ENCODE data around the gene KCNK6. TPM values are rescaled to one million over a fixed set of nuclear protein-coding genes. Genes with fewer than 3 reads are reported as not detected.

Gene KCNK6
- total and polyA plus RNA-seq, 2 of the 8 experiments (the other 6 are each of a cell fraction or from before 2014, with no cell fraction given) = 10.6 to 13.3 TPM

GRCh38 chr19:38359242-38360021 lies 39.8 kb downstream of the KCNK6 start (continued):
- no peak for TF ChIP-seq GTF2F1 (IDR thresholded peaks at IDR 0.05; ENCODE audit: borderline replicate concordance, low read depth, low read length)

All from H1 (cell line).